ENCODE measurements around the gene ALCAM. TPM values are rescaled to one million over a fixed set of nuclear protein-coding genes. Genes with fewer than 3 reads are reported as not detected.

ALCAM gene
- polyA plus RNA-seq, 3 donors, result 7.1 to 8.0 (median 7.9) TPM

GRCh38 chr3:105398437-105398836 lies 31.7 kb downstream of the ALCAM start:
- Histone ChIP-seq H2AFZ (ENCODE audit: insufficient read depth, low read depth, low read length, poor library complexity, severe bottlenecking) (no peak overlapping the region), H3K79me2 (ENCODE audit: insufficient read depth, low read length) (peaks cover 5% of the 10 kb centered on the region), H3K9me3 (replicated peaks in 1 of 2; ENCODE audit: control insufficient read depth in 1 of 2, insufficient read depth in 1 of 2, low read length in 2 of 2) (peaks cover 13 to 15% of the 10 kb centered on the region in 2 donors), H3K4me2 (replicated peaks; ENCODE audit: extremely low read depth, low read length, poor library complexity, severe bottlenecking) (no peak overlapping the region), H3K4me3 (replicated peaks in 1 of 3; ENCODE audit: low read depth in 2 of 3, low read length in 3 of 3) (no peak overlapping the region), H3K27ac (ENCODE audit: low read depth in 1 of 2, low read length in 2 of 2) (no peak overlapping the region), H3K36me3 (replicated peaks in 1 of 2; ENCODE audit: control insufficient read depth in 1 of 2, insufficient read depth in 2 of 2, low read length in 2 of 2) (no peaks in the 10 kb centered on the region), H3K4me1 (ENCODE audit: control insufficient read depth in 1 of 2, insufficient read depth in 2 of 2, low read length in 2 of 2) (no peaks in the 10 kb centered on the region), H4K20me1 (ENCODE audit: insufficient read depth, low read length) (no peaks in the 10 kb centered on the region), H3K27me3 (ENCODE audit: control insufficient read depth in 2 of 2, insufficient read depth in 2 of 2, low read length in 2 of 2) (no peaks in the 10 kb centered on the region), H3K9ac (ENCODE audit: insufficient read depth, low read length, poor library complexity, severe bottlenecking) (no peak overlapping the region)
- H3K9me3 Mint-ChIP-seq, result peaks cover 13 to 16% (median 16%) of the 10 kb centered on the region in 7 donors
- no peaks in the 10 kb centered on the region for H3K4me1 Mint-ChIP-seq
- H3K27me3 Mint-ChIP-seq (ENCODE audit: low read depth in 3 of 3), result peaks cover 0 to 3% (median 0%) of the 10 kb centered on the region in 3 donors
- no peak for DNase-seq
- no peak overlapping the region for H3K4me3 Mint-ChIP-seq
- H3K36me3 Mint-ChIP-seq, result peaks cover 11 to 23% of the 10 kb centered on the region in 2 donors
- intact Hi-C loops (cut with micrococcal nuclease), result no loop called here
- TF ChIP-seq CTCF (IDR thresholded peaks at IDR 0.05), result no peak
- no peak overlapping the region for H3K27ac Mint-ChIP-seq

GRCh38 chr3:105399062-105399461 lies 32.4 kb downstream of the ALCAM start:
- DNase-seq, result no peak
- no peak overlapping the region for H3K4me2 ChIP-seq (replicated peaks; ENCODE audit: extremely low read depth, low read length, poor library complexity, severe bottlenecking)
- no peak overlapping the region for H3K27ac ChIP-seq (ENCODE audit: low read depth in 1 of 2, low read length in 2 of 2)
- peaks cover 5% of the 10 kb centered on the region for H3K79me2 ChIP-seq (ENCODE audit: insufficient read depth, low read length)
- intact Hi-C loops (cut with micrococcal nuclease), result no loop called here
- no peak for TF ChIP-seq CTCF (IDR thresholded peaks at IDR 0.05)
- no peaks in the 10 kb centered on the region for H3K4me1 Mint-ChIP-seq
- no peaks in the 10 kb centered on the region for H3K4me1 ChIP-seq (ENCODE audit: control insufficient read depth in 1 of 2, insufficient read depth in 2 of 2, low read length in 2 of 2)
- H2AFZ ChIP-seq (ENCODE audit: insufficient read depth, low read depth, low read length, poor library complexity, severe bottlenecking), result no peak overlapping the region
- no peak overlapping the region for H3K27ac Mint-ChIP-seq
- H4K20me1 ChIP-seq (ENCODE audit: insufficient read depth, low read length), result no peaks in the 10 kb centered on the region
- no peak overlapping the region for H3K4me3 Mint-ChIP-seq
- no CpG with 5 or more reads among the region's 1 CpG for WGBS (ENCODE audit: insufficient coverage)
- peaks cover 12 to 30% of the 10 kb centered on the region in 2 donors for H3K36me3 Mint-ChIP-seq
- H3K9me3 Mint-ChIP-seq, result peaks cover 17 to 23% (median 21%) of the 10 kb centered on the region in 7 donors
- H3K27me3 ChIP-seq (ENCODE audit: control insufficient read depth in 2 of 2, insufficient read depth in 2 of 2, low read length in 2 of 2), result no peaks in the 10 kb centered on the region
- no peaks in the 10 kb centered on the region for H3K36me3 ChIP-seq (replicated peaks in 1 of 2; ENCODE audit: control insufficient read depth in 1 of 2, insufficient read depth in 2 of 2, low read length in 2 of 2)
- H3K27me3 Mint-ChIP-seq (ENCODE audit: low read depth in 3 of 3), result peaks cover 0 to 3% (median 0%) of the 10 kb centered on the region in 3 donors
- no peak overlapping the region for H3K9ac ChIP-seq (ENCODE audit: insufficient read depth, low read length, poor library complexity, severe bottlenecking)
- peaks cover 14 to 16% of the 10 kb centered on the region in 2 donors for H3K9me3 ChIP-seq (replicated peaks in 1 of 2; ENCODE audit: control insufficient read depth in 1 of 2, insufficient read depth in 1 of 2, low read length in 2 of 2)
- no peak overlapping the region for H3K4me3 ChIP-seq (replicated peaks in 1 of 3; ENCODE audit: low read depth in 2 of 3, low read length in 3 of 3)

All from CD14-positive monocyte (primary cell).